HFF-Myc (cell line): Measurements from ENCODE around the gene POLR1H.
A peak's percentile ranks its signal among the peaks of the same experiment; 100 is the strongest.

Source experiments
- DNase-seq: peaks from one replicate; pipeline ENCODE4 v3.0.0-alpha.2; 2011; ENCODE audit warnings: low read depth; ENCODE audit errors: extremely low read depth
- H3K4me3 ChIP-seq: replicated peaks from 2 replicates; pipeline ENCODE4 v1.5.1; 2011; ENCODE audit warnings: low read depth, mild to moderate bottlenecking, control low read depth, low read length
- TF ChIP-seq, protein P1 (sequence below): IDR thresholded peaks from 2 replicates; pipeline ENCODE4 v1.5.1; 2012; ENCODE audit warnings: mild to moderate bottlenecking, low read depth, low read length, control low read depth; ENCODE audit errors: missing control alignments

Gene POLR1H

DNA sequence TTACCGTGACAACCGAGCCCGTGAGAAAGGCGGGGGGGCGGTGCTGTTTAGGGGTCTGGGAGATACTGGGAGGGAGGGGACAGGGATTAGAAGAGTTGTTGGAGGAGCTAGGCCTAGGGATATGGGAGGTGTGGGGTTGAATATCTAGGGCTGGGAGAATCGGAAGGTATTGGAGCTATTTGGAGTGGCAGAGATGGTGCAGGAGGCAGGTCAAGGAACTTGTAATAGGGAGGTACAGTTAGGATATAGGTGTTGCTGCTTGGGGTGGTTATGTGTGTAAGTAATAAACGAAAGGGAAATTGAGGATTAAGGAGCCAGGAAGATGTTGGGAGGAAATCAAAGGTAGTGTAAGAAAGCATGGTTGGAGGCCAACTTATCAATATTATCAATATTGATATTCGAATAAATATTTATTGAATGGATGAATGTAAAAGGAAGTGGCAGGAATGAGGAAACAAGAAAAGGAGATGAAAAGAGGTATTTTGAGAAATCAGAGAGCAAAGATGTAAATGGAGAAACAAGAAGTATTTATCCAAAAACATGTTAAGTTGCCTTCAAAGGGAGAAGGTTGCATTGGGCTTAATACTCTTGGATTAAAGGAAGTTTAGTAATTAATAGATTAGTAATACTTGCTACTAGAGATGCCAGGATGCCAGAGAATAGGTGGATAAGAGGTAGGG is 6.5 kb downstream of the POLR1H start:
- DNase-seq, result no peak
- TF ChIP-seq, protein P1, sequence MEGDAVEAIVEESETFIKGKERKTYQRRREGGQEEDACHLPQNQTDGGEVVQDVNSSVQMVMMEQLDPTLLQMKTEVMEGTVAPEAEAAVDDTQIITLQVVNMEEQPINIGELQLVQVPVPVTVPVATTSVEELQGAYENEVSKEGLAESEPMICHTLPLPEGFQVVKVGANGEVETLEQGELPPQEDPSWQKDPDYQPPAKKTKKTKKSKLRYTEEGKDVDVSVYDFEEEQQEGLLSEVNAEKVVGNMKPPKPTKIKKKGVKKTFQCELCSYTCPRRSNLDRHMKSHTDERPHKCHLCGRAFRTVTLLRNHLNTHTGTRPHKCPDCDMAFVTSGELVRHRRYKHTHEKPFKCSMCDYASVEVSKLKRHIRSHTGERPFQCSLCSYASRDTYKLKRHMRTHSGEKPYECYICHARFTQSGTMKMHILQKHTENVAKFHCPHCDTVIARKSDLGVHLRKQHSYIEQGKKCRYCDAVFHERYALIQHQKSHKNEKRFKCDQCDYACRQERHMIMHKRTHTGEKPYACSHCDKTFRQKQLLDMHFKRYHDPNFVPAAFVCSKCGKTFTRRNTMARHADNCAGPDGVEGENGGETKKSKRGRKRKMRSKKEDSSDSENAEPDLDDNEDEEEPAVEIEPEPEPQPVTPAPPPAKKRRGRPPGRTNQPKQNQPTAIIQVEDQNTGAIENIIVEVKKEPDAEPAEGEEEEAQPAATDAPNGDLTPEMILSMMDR, result no peak

DNA sequence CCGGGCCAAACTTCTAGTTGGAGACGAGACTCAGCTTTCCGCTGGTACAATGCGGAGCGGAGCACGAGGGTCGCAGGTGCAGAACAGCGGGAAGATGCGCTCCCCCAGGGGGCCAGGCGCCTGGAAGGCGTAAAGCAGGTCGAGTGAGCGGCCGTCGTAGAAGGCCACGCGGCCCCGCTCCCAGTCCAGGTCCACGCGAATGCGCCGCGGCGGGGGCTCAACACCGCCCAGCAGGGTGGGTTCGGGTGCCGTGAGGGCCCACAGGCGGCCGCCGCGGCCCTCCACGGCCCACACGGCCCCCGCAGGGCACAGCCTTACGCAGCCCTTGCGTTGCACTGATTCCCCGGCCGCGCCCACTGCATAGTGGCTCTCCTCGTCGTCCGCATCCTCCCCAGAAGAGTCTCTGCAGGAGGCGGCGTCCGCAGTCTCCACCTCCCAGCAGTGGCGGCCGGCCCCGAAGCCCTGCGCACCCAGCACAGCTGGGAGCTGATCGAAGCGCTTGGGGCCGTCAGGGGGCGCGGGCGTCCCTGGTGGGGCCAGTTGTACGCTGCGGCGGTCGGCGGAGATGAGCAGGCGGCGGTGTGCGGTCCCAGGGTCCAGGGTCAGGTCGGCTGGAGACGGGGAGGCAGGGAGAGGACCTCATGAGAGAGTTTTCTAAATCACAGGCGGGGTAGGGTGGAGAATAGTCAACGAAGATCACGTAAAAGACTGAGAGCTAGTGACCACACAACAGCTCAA is 10.2 kb downstream of the POLR1H start:
- no peak for DNase-seq
- TF ChIP-seq, protein P1, result no peak
- no peak overlapping the region for H3K4me3 ChIP-seq

More for the DNA sequence above, 6.5 kb downstream of the POLR1H start:
- peak overlapping the region; percentile 69 for H3K4me3 ChIP-seq

DNA sequence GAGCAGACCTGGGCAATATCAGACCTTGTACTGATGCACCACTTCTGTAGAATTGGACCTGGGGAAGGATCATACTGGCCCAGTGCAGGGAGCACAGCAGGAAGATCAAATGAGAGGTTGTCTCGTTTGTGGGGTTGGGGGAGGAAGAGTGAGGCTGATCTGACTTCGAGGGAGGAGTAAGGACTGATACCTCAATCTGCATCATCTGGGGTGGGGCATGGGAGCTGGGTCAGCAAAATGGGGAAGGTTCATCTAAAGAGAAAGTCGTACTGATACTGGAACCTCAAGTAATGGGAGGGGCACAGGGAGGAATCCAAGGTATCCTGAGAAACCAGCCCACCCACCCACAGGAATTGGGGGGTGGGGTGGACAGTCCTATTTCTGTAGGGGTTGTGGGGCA is 10.8 kb downstream of the POLR1H start:
- no peak for DNase-seq
- TF ChIP-seq, protein P1, result no peak
- H3K4me3 ChIP-seq, result no peak overlapping the region

DNA sequence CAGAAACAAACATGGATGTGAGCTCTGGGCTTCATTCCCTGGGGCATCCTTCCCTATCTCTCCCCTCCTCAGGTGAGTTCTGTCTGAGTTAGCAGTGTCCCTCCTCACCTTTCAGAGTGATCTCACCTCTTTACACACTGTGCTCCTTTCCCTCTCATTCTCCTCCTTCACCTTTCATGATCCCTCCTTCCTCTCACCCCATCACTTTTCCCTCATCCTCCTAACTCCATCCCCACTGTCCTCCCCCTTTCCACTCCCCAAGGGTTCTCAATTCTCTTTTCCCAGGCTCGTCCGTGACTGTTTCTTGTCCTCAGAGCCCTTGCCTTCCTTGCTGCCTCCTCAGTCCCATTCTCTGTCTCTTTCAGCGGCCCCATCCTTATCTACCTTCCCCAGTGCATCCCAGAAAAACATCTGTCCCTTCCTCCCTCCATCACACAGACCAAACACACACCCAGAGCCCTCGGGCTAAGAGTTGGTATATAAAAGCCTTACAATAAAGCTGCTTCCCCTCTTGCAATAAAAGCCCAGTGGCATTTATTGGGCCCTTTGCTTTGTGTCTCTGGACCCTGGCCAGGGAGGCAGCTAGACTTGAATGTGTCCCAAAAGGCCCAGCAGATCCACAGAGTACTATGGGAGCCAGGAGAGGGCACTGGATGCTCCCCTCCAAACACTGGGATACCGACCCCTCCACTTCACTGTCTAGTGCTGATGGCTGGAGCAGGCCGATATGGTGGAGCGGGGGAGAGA is 12.6 kb downstream of the POLR1H start:
- no peak overlapping the region for H3K4me3 ChIP-seq
- TF ChIP-seq, protein P1, result no peak
- no peak for DNase-seq

DNA sequence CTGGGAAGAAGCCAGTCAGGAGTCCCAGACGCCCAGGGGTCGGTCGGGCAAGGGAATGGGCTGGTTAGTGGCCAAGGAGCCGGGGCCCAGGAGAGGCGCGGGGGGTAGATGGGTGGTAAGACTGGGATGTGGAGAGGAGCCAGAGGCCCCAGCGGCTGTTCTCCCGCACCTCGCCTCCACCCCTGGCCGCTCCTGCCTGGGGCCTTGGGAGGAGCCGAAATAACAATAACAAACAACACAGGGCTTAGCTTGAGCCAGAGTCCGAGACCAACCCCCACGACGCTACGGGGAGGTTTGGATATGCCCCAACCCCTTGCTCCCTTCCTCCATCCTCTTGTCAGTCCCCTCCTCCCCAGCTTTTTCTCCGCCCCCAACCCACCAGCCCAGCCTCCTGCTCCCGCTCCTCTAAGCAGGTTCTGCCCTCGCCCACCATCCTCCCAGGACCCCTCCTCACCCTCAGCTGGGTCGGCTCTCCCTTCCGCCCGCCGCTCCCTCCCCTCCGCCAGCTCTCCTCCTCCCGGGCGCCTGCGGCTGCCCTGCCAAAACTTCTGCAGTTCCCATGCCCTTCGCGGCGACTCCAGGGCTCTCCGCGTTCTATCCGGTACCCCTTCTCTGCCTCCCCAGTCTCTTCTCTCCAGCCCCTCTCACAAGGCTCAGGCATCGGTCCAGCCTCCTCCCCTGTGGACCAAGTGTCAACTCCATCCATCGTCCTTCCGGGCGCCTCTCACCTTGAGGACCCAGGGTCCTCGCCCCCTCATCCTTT is 13.4 kb downstream of the POLR1H start:
- peak overlapping the region; percentile 18 for H3K4me3 ChIP-seq
- TF ChIP-seq, protein P1, result no peak
- DNase-seq, result no peak

DNA sequence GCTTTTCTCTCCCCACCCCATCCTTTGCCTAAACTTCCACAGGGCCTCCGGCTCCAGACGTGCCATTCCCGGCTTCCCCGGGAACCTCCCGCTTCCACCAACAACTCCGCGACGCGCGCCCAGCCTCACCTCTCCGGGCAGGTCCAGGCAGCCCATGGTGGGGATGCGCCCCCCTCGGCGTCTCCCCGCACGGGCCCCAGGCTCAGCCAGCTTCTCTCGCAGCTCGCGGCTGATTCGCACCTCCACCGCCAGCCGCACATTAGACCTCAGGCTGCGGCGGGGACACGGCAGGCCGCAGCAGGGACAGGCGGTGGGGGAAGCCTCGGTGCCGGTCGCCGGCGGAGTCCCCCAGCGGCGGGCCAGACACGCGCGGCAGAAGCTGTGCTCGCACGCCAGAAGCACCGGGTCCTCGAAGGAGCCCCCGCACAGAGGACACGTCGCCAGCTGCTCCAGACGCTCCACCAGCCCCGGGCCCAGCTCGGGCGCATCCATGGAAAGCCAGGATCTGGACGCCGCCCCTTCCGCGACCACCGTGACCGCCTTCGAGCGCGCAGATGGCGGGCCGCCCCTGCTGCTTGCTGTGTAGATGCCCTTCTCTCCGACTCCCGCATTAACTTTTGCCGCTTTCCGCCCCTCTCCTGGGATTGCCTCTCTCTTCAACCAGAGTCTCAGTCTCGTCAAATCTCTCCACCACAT is 14.2 kb downstream of the POLR1H start, which contains the start of gene RNF39:
Gene RNF39, minus strand, starts transcription at position 676 of the 696 bp plus-strand sequence. Its CDS starts 184 bp downstream, at position 492.
- DNase-seq, result no peak
- TF ChIP-seq, protein P1, result no peak
- H3K4me3 ChIP-seq, result peak within 1 kb of the TSS; percentile 18
